ENCODE data around the gene PDE2A. TPM values are rescaled to one million over a fixed set of nuclear protein-coding genes. Genes with fewer than 3 reads are reported as not detected.

Gene PDE2A
- total and polyA plus RNA-seq, 7 donors = 6.0 to 20.1 (median 8.8) TPM

GRCh38 chr11:72682858-72683243, 8.6 kb upstream of the PDE2A start:
- intact Hi-C loops (cut with DNase I) = loop anchor here (1.0 to 10.0 kb wide), 4 partner anchors 96 to 211 kb away; no protein-coding TSS in a partner anchor
- peaks cover 0 to 15% of the 10 kb centered on the region in 2 donors for H3K36me3 ChIP-seq (ENCODE audit: insufficient read depth in 1 of 2, low read depth in 1 of 2)
- DNase-seq = no peak
- TF ChIP-seq, protein P1, sequence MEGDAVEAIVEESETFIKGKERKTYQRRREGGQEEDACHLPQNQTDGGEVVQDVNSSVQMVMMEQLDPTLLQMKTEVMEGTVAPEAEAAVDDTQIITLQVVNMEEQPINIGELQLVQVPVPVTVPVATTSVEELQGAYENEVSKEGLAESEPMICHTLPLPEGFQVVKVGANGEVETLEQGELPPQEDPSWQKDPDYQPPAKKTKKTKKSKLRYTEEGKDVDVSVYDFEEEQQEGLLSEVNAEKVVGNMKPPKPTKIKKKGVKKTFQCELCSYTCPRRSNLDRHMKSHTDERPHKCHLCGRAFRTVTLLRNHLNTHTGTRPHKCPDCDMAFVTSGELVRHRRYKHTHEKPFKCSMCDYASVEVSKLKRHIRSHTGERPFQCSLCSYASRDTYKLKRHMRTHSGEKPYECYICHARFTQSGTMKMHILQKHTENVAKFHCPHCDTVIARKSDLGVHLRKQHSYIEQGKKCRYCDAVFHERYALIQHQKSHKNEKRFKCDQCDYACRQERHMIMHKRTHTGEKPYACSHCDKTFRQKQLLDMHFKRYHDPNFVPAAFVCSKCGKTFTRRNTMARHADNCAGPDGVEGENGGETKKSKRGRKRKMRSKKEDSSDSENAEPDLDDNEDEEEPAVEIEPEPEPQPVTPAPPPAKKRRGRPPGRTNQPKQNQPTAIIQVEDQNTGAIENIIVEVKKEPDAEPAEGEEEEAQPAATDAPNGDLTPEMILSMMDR (IDR thresholded peaks at IDR 0.05) = no peak
- no peaks in the 10 kb centered on the region for H3K9me3 ChIP-seq
- no peak overlapping the region for H3K4me3 ChIP-seq
- H3K27ac ChIP-seq = no peak overlapping the region
- ATAC-seq = no peak
- H3K4me1 ChIP-seq = peaks cover 9% of the 10 kb centered on the region
- H3K27me3 ChIP-seq (ENCODE audit: insufficient read depth in 3 of 3, low read length in 2 of 3) = peaks cover 0 to 14% (median 12%) of the 10 kb centered on the region in 3 donors
- 63 to 66% (median 66%) methylated on average over 4 of the region's 4 CpGs for WGBS, 3 donors

GRCh38 chr11:72682238-72682857, 8.1 kb upstream of the PDE2A start:
- WGBS, 3 donors = 60 to 85% (median 66%) methylated on average over 5 of the region's 5 CpGs
- DNase-seq (no peak), ATAC-seq (no peak)
- H3K36me3 ChIP-seq (ENCODE audit: insufficient read depth in 1 of 2, low read depth in 1 of 2) = peaks cover 0 to 10% of the 10 kb centered on the region in 2 donors
- H3K9me3 ChIP-seq = no peaks in the 10 kb centered on the region
- H3K4me3 ChIP-seq = no peak overlapping the region
- no peak overlapping the region for H3K27ac ChIP-seq
- intact Hi-C loops (cut with DNase I) = loop anchor here (5.0 to 10.0 kb wide), 3 partner anchors 95 to 210 kb away; no protein-coding TSS in a partner anchor
- TF ChIP-seq, protein P1 (IDR thresholded peaks at IDR 0.05) = no peak
- H3K27me3 ChIP-seq (ENCODE audit: insufficient read depth in 3 of 3, low read length in 2 of 3) = peaks cover 0 to 19% (median 12%) of the 10 kb centered on the region in 3 donors
- peaks cover 9% of the 10 kb centered on the region for H3K4me1 ChIP-seq

DNA sequence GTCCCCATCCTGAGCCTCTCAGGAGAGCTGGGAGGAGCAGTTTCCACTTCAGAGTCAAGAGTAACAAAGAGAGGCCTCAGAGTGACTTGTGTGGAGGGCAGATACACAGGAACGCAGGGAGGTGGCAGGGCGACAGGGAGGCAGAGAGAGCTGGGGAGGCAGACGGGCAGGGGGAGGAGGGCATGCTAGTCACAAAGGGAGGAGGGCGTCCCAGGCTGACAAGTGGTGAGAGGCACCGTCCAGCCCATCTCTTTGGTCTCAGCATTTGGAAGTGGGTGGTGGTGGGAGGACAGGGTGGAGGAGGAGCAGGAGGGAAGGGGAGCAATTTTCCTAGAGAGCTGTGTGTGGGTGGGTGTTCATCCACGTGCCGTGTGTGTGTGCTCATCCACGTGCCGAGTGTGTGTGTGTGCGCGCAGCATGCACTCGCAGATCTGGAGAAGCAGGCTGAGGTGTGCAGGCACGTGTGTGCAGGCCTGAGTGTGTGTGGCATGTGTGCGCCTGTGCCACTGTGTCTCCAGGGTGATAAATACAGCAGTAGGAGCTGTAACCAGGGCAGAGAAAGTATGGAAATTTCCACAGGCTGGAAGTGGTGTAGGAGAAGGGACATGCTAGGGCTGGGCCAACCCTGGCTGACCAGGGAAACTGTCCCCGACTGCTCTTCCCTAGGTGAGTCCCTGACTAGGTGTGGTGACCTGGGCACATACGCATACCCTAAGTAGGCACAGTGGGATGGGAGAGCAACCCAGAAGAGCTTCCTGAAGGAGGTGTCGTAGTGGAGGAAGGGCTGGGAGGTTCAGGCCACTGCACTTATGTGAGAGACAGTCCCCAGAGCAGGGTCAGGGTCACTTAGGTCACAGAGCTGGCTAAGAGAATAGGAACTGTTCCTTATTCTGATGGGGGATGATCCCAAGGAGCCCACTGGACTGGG, 7.3 kb upstream of the PDE2A start:
- intact Hi-C loops (cut with DNase I) = loop anchor here (5.0 to 10.0 kb wide), 3 partner anchors 94 to 209 kb away; no protein-coding TSS in a partner anchor
- Histone ChIP-seq H3K4me1 (peaks cover 9% of the 10 kb centered on the region), H3K27ac (no peak overlapping the region)

GRCh38 chr11:72680624-72681158, 6.5 kb upstream of the PDE2A start:
- TF ChIP-seq, protein P1 (IDR thresholded peaks at IDR 0.05) = no peak
- ATAC-seq (no peak), DNase-seq (no peak)
- no peaks in the 10 kb centered on the region for H3K9me3 ChIP-seq
- intact Hi-C loops (cut with DNase I) = loop anchor here (5.0 to 10.0 kb wide), 3 partner anchors 93 to 208 kb away; no protein-coding TSS in a partner anchor
- H3K4me3 ChIP-seq = no peak overlapping the region
- no peak overlapping the region for H3K27ac ChIP-seq
- WGBS, 3 donors = 56 to 57% (median 57%) methylated on average over 6 of the region's 6 CpGs
- H3K27me3 ChIP-seq (ENCODE audit: insufficient read depth in 3 of 3, low read length in 2 of 3) = peaks cover 0 to 36% (median 20%) of the 10 kb centered on the region in 3 donors
- peaks cover 9% of the 10 kb centered on the region for H3K4me1 ChIP-seq
- H3K36me3 ChIP-seq (ENCODE audit: insufficient read depth in 1 of 2, low read depth in 1 of 2) = peaks cover 0 to 7% of the 10 kb centered on the region in 2 donors

More for the DNA sequence above, 7.3 kb upstream of the PDE2A start:
- Histone ChIP-seq H3K4me3 (no peak overlapping the region), H3K36me3 (ENCODE audit: insufficient read depth in 1 of 2, low read depth in 1 of 2) (peaks cover 0 to 7% of the 10 kb centered on the region in 2 donors), H3K9me3 (no peaks in the 10 kb centered on the region), H3K27me3 (ENCODE audit: insufficient read depth in 3 of 3, low read length in 2 of 3) (peaks cover 0 to 28% (median 12%) of the 10 kb centered on the region in 3 donors)
- DNase-seq (no peak), ATAC-seq (no peak)
- TF ChIP-seq, protein P1 (IDR thresholded peaks at IDR 0.05) = no peak
- 34 to 40% (median 36%) methylated on average over 17 of the region's 17 CpGs for WGBS, 3 donors

Measured in psoas muscle (tissue), 8 donors.